GM23338 (cell line): Measurements from ENCODE around the gene HSPA12B. TPM values are rescaled to one million over a fixed set of nuclear protein-coding genes. Genes with fewer than 3 reads are reported as not detected.

ENCODE experiments used
- ATAC-seq: fragments of 200-7000 bp; cut with Tn5 transposase; 3 replicates; pipeline ENCODE4 v1.9.1; 2020
- DNase-seq: peaks from one replicate; pipeline ENCODE4 v3.0.0-alpha.2; 2015; ENCODE audit warnings: low spot score
- H2AFZ ChIP-seq: fragments of 200-600 bp; sonication (generic); 2 replicates; pipeline ENCODE4 v1.8.0; 2016; ENCODE audit warnings: antibody characterized with exemption, mild to moderate bottlenecking, moderate library complexity
- H3F3A ChIP-seq: fragments of 200-600 bp; sonication (generic); replicated peaks from 2 replicates; pipeline ENCODE4 v1.8.0; 2017; ENCODE audit warnings: antibody characterized with exemption, mixed run types, low read depth
- H3K27ac ChIP-seq: fragments of 200-600 bp; sonication (generic); 2 replicates; pipeline ENCODE4 v1.6.1; 2016; ENCODE audit warnings: low read depth
- H3K27me3 ChIP-seq: fragments of 200-600 bp; sonication (generic); 2 replicates; pipeline ENCODE4 v1.8.0; 2016; ENCODE audit warnings: mild to moderate bottlenecking, mixed run types, moderate library complexity; ENCODE audit not compliant: insufficient read depth
- H3K36me3 ChIP-seq: fragments of 200-600 bp; sonication (generic); 2 replicates; pipeline ENCODE4 v1.8.0; 2016; ENCODE audit warnings: mild to moderate bottlenecking; ENCODE audit not compliant: insufficient read depth
- H3K4me1 ChIP-seq: fragments of 200-600 bp; sonication (generic); 2 replicates; pipeline ENCODE4 v1.8.0; 2016; ENCODE audit warnings: mild to moderate bottlenecking, moderate library complexity; ENCODE audit not compliant: insufficient read depth
- H3K4me2 ChIP-seq: fragments of 200-600 bp; sonication (generic); 2 replicates; pipeline ENCODE4 v1.7.1; 2017; ENCODE audit warnings: mixed run types
- H3K4me3 ChIP-seq: fragments of 200-600 bp; sonication (generic); 2 replicates; pipeline ENCODE4 v1.6.1; 2016; ENCODE audit warnings: mixed run types
- H3K79me2 ChIP-seq: fragments of 200-600 bp; sonication (generic); replicated peaks from 2 replicates; pipeline ENCODE4 v1.8.0; 2017; ENCODE audit warnings: mild to moderate bottlenecking; ENCODE audit not compliant: insufficient read depth
- H3K9me2 ChIP-seq: fragments of 200-600 bp; sonication (generic); 2 replicates; pipeline ENCODE4 v1.8.0; 2017; ENCODE audit not compliant: insufficient read depth
- H4K20me1 ChIP-seq: fragments of 200-600 bp; sonication (generic); replicated peaks from 2 replicates; pipeline ENCODE4 v1.8.0; 2017; ENCODE audit warnings: mild to moderate bottlenecking; ENCODE audit not compliant: insufficient read depth
- H3K27ac Mint-ChIP-seq: 2 replicates; pipeline ENCODE4 v1.8.0; 2020; ENCODE audit warnings: inconsistent platforms, mild to moderate bottlenecking, moderate library complexity, mixed read lengths
- H3K27me3 Mint-ChIP-seq: 3 replicates; pipeline ENCODE4 v1.8.0; 2022; ENCODE audit warnings: low read depth, mild to moderate bottlenecking, moderate library complexity, mixed read lengths, inconsistent platforms; ENCODE audit not compliant: insufficient read depth, poor library complexity
- H3K36me3 Mint-ChIP-seq: 3 replicates; pipeline ENCODE4 v1.8.0; 2021; ENCODE audit warnings: low read depth, mild to moderate bottlenecking, inconsistent platforms, moderate library complexity, mixed read lengths
- H3K4me1 Mint-ChIP-seq: 3 replicates; pipeline ENCODE4 v1.8.0; 2020; ENCODE audit warnings: mild to moderate bottlenecking, inconsistent platforms, mixed read lengths
- H3K4me3 Mint-ChIP-seq: 3 replicates; pipeline ENCODE4 v1.8.0; 2021; ENCODE audit warnings: moderate library complexity, mild to moderate bottlenecking, inconsistent platforms, mixed read lengths
- H3K9me3 Mint-ChIP-seq: 3 replicates; pipeline ENCODE4 v1.8.0; 2020; ENCODE audit warnings: moderate library complexity, mild to moderate bottlenecking, inconsistent platforms, mixed read lengths
- JUNB ChIP-seq: IDR thresholded peaks from one replicate; pipeline ENCODE4 v1.6.1; 2016; ENCODE audit warnings: antibody characterized with exemption; ENCODE audit not compliant: unreplicated experiment
- POLR2AphosphoS5 ChIP-seq: IDR thresholded peaks from 2 replicates; pipeline ENCODE4 v1.6.1; 2016; ENCODE audit warnings: antibody characterized with exemption, low read depth
- ZNF114 ChIP-seq: fragments of 250-450 bp; sonication (Bioruptor Pico); IDR thresholded peaks from 2 replicates; pipeline ENCODE4 v1.5.0; 2020; ENCODE audit warnings: mild to moderate bottlenecking, moderate library complexity
- ZNF331 ChIP-seq: fragments of 250-450 bp; sonication (Bioruptor Pico); IDR thresholded peaks from 2 replicates; pipeline ENCODE4 v1.5.0; 2020; ENCODE audit warnings: low read depth, mild to moderate bottlenecking, moderate library complexity
- ZNF462 ChIP-seq: fragments of 250-450 bp; sonication (Bioruptor Pico); IDR thresholded peaks from 2 replicates; pipeline ENCODE4 v1.5.0; 2020; ENCODE audit warnings: mild to moderate bottlenecking, moderate library complexity
- polyA plus RNA-seq: library from polyadenylated mRNA; unstranded; fragments of >200 nt; fragmentation: Nextera tagmentation; extraction: Ambion mirVana; gene quantifications from 2 replicates; pipeline ENCODE4 v1.2.1, GENCODE V29; 2016
- total RNA-seq: library from RNA; depleted of rRNA; stranded (reverse); fragments of >200 nt; shearing (Covaris generic); gene quantifications from 2 replicates; pipeline ENCODE4 v1.2.3, GENCODE V29; 2014
- TF ChIP-seq, protein P1 (sequence below): IDR thresholded peaks from 2 replicates; pipeline ENCODE4 v1.6.1; 2016; ENCODE audit warnings: antibody characterized with exemption

HSPA12B gene
- total and polyA plus RNA-seq, 2 experiments from 2014 or later: 2.8 to 6.5 TPM

DNA sequence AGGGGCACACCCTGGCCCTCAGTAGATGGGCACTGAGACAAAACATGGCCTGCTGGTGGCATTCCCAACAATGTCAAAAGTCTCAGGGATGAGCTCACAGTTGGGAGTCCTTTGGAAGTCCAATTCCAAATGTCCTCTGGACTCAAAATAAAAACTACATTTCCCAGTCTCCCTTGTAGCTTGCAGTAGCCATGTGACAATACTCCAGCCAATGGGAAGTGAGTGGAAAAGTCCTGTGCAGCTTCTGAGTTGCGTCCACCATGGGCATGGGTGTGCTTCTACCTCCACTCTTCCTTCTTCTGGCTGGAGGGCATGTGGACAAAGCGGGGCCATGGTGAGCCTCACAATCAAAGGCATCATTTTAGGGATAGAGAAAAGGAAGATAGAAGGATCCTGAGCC lies 44.8 kb upstream of the HSPA12B start (continued):
- no peak for TF ChIP-seq ZNF462 (CRISPR knock-in tag)
- TF ChIP-seq, protein P1, sequence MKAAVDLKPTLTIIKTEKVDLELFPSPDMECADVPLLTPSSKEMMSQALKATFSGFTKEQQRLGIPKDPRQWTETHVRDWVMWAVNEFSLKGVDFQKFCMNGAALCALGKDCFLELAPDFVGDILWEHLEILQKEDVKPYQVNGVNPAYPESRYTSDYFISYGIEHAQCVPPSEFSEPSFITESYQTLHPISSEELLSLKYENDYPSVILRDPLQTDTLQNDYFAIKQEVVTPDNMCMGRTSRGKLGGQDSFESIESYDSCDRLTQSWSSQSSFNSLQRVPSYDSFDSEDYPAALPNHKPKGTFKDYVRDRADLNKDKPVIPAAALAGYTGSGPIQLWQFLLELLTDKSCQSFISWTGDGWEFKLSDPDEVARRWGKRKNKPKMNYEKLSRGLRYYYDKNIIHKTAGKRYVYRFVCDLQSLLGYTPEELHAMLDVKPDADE: peak; percentile 43; the same call in 1 of the 2 replicates

DNA sequence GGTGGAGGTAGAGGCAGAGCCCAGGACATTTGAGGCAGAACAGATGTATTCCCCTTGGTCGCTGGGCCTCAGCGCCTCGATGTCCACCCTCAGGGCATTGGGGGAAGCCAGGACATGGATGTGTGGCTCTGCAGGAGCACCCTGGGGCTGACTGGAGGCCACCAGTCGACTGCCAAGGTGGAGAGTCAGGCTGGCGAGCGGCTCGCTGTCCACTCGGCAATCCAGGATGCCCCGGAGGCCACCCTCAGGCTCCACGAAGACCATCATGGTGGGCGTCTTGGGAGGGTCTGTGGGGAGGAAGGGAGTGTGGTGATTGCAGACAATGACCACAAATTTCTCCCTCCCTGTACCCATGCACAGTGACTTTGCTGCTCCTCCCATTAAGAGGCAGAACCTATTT lies 42.5 kb upstream of the HSPA12B start:
- H3K27me3 Mint-ChIP-seq: peaks cover 16% of the 10 kb centered on the region
- no peak overlapping the region for H3K27ac Mint-ChIP-seq
- H4K20me1 ChIP-seq: no peaks in the 10 kb centered on the region
- H3K36me3 ChIP-seq: no peaks in the 10 kb centered on the region
- no peak for ATAC-seq
- no peak overlapping the region for H2AFZ ChIP-seq
- no peaks in the 10 kb centered on the region for H3F3A ChIP-seq
- H3K4me3 ChIP-seq: no peak overlapping the region
- no peaks in the 10 kb centered on the region for H3K79me2 ChIP-seq
- 0 out of 2 replicates have a peak, but pooled peaks cover 3% of the 10 kb centered on the region for H3K9me2 ChIP-seq
- DNase-seq: no peak
- no peaks in the 10 kb centered on the region; the same call in 2 of the 3 replicates for H3K36me3 Mint-ChIP-seq
- H3K27me3 ChIP-seq: no peaks in the 10 kb centered on the region
- peaks cover 16% of the 10 kb centered on the region; the same call in 1 of the 2 replicates for H3K4me1 ChIP-seq
- H3K4me2 ChIP-seq: no peak overlapping the region
- H3K4me1 Mint-ChIP-seq: peaks cover 14% of the 10 kb centered on the region
- no peak overlapping the region for H3K27ac ChIP-seq
- no peaks in the 10 kb centered on the region for H3K9me3 Mint-ChIP-seq
- no peak overlapping the region for H3K4me3 Mint-ChIP-seq
- no peak for TF ChIP-seq ZNF462 (CRISPR knock-in tag)
- no peak for TF ChIP-seq ZNF331 (CRISPR knock-in tag)
- no peak for TF ChIP-seq JUNB
- TF ChIP-seq, protein P1: no peak
- no peak for TF ChIP-seq POLR2AphosphoS5
- TF ChIP-seq ZNF114 (CRISPR knock-in tag): no peak
